HG02970 (cell line): Measurements from ENCODE around the gene USP30.
A peak's percentile ranks its signal among the peaks of the same experiment; 100 is the strongest.

Experiments used
- ATAC-seq: cut with Tn5 transposase; IDR thresholded peaks from one replicate; pipeline ENCODE4 v1.9.1; 2021; ENCODE audit warnings: mild to moderate bottlenecking, moderate library complexity, moderate number of reproducible peaks; ENCODE audit not compliant: unreplicated experiment, low FRiP score

Gene USP30

DNA sequence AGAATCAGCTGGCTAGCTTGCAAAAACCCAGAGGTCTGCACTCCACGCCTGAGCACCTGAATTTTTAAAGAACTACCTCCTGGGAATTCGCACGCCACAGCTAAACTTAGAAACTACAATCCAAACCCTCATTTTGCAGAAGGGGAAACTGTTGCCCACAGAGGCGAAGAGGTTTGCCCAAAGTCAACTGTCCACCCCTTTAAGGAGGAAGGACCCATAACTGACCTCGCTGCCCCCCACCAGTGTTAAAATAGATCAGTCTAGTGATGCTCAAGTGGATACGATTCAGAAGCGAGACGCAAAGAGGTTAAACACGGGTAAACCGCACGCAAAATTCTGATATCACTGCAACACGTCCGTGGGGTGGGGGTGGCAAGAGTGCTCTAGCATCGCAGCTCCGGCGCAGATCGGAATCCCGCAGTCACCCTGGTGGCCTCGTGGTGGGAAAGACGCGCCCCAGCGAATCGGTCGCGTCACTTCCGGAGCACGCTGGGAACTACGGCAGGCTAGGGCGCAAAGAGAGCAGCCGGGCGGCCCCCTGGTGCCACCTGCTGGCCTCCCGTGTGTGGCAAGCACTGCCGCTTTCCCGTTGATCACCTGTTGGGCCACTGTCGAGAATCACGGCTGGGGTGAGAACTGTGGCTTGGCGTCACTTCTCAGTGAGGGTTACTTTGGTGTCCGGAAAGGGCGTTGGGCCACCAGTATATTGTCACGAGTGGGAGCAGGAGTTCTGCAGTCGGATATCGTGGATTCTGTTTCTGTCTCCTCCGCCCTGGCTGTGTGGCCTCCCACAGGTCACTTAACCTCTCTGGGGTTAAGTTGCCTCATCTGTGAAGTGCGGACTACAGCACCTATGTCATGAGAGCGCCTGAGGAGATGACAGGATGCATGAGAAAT lies 40.9 kb downstream of the USP30 start, which contains the start of gene ALKBH2:
ALKBH2 (minus strand) TSS at position 451 of the 897 bp plus-strand sequence. CDS start 686 bp downstream, outside the sequence.
- ATAC-seq, result peak; percentile 61

DNA sequence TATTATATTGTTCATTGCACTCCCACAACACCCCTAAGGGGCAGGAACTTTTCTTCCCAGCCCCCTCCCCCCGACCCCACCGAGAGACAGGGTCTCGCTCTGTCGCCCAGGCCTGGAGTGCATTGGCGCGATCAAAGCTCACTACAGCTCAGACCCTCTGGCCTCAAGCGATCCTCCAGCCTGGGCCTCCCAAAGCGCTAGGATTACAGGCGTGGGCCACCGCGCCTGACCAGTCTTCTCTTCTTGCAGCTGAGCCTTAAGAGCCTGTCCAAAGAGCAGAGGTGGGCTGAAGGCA lies 44.7 kb downstream of the USP30 start:
- no peak for ATAC-seq

DNA sequence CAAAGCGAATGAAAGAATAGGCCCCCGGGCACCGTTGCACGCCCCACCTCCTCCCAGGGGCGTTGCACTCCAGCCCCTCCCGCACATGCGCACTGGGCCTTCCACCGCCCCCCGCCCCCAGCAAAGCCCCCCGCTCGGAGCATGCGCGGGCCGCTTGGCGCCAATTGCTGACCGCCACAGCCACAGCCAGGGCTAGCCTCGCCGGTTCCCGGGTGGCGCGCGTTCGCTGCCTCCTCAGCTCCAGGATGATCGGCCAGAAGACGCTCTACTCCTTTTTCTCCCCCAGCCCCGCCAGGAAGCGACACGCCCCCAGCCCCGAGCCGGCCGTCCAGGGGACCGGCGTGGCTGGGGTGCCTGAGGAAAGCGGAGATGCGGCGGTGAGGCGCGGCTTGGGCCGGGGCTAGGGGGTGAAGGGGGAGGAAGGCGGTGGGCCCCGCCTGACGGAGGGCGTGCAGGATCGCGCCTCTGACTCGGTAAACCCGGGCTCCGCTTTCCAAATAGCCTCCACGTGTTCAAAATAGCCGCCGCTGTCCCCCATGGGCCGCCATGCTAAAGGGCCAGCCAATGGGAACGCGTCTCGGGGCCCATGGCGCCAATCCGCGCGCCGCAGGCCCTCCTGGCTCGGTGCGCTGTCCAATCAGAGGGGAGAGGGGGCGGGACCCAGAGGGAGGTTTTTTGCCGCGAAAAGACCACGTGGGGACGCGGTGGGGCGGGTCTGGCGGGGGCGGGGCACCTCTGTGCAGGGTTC lies 45.2 kb downstream of the USP30 start, which contains the start of gene UNG:
UNG (plus strand) TSS at position 163 of the 748 bp plus-strand sequence; CDS start at position 246, 83 bp downstream.
- peak; percentile 88 for ATAC-seq

DNA sequence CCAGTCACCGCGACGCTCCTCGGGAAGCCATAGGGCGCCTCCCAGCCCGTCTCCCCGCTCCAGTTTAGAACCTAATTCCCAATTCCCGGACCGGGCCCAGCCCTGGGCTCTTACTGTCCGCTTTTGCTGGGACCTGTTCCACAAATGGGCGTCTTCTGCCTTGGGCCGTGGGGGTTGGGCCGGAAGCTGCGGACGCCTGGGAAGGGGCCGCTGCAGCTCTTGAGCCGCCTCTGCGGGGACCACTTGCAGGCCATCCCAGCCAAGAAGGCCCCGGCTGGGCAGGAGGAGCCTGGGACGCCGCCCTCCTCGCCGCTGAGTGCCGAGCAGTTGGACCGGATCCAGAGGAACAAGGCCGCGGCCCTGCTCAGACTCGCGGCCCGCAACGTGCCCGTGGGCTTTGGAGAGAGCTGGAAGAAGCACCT lies 45.8 kb downstream of the USP30 start:
- peak; percentile 16 for ATAC-seq

DNA sequence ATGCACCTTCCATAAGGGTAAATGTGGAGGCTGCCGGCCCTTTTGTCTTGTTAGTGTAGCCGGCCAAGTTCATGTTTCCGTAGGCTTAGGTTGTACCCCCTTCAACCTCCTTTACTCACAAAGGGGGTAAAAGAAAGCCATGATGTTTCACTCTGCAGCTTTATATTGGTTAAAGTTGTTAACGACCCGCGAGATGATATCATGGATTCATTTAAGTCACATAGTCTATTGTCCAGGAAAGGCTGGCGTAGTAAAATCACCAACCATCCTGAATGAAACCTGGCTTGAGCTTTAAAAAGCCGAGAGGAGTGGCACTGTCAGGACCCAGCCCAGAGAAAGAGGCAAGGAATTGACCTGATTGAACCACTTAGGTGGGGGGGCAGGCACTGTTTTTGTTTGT lies 46.3 kb downstream of the USP30 start:
- no peak for ATAC-seq

DNA sequence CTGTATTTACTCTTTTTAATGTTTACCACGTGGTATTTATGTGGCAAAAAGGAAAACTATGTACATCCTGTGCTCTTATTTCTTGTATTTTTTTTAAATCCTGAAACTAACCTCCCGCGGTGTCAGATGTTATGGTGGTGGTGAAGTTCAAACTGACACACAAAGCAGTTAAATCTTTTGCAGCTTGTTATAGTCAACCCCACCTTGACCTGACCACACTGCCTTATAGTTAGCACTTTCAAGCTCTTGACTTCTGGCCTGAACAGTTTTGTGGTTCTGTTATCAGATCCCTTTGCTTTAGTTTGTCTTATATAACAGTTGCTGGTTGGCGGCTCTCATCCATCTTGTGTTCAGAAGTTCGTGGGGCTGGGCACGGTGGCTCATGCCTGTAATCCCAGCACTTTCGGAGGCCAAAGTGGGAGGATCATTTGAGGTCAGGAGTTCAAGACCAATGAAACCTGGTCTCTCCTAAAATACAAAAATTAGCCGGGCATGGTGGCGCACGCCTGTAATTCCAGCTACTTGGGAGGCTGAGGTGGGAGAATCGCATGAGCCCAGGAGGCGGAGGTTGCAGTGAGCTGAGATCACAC lies 47.1 kb downstream of the USP30 start:
- no peak for ATAC-seq

DNA sequence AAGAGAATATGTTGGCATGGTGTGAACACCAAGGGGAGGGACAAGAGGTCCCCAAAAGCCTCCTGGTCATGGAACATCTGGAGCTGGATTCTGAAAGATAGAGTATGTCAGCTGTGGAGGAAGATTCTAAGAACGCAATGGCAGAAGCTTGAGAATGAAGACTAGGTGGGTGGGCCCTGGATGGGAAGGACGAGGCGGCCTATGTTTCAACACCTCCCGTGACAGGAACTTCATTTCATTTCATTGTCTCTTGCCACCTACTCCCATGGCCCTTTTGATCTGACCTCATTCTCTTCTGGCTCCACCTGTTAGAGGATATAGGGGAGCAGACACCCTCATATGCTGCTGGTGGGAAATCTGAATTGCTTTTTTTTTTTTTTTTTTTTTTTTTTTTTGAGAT lies 48.4 kb downstream of the USP30 start:
- no peak for ATAC-seq

DNA sequence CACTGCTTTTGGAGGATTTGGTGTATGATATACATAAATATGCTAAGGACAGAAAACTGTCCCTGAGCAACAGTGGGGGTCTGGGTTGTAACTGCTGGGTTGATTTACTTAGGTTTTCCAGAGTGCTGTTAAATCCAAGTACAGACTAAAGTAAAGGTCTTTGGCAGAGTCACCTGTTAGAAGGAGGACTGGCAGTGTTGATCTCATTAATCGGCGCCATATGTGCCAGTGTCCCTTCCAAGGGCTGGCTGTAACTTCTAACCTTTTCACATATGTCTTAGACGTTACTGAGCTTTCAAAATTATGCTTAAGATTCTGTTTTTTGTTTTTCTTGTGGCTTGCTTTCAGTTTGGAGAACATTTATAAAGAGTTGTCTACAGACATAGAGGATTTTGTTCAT lies 50.1 kb downstream of the USP30 start:
- ATAC-seq, result no peak

DNA sequence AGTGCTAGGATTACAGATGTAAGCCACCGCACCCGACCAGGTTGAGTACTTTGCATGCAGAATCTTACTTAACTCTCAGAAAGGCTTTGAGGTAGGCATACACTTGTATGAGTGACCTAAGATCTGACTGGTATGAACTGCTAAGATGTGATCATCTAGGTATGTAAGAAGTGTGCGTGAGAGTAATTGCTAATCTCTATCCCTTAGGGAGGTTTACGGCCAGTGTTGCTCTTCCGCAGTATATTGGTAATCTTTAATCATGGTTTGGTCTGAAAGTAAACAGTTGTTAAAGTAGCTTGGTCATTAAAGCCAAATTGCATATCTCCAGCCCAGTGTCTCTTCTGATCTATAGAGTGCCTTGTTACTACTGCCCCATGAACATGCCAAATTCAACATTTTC lies 52.8 kb downstream of the USP30 start:
- no peak for ATAC-seq

DNA sequence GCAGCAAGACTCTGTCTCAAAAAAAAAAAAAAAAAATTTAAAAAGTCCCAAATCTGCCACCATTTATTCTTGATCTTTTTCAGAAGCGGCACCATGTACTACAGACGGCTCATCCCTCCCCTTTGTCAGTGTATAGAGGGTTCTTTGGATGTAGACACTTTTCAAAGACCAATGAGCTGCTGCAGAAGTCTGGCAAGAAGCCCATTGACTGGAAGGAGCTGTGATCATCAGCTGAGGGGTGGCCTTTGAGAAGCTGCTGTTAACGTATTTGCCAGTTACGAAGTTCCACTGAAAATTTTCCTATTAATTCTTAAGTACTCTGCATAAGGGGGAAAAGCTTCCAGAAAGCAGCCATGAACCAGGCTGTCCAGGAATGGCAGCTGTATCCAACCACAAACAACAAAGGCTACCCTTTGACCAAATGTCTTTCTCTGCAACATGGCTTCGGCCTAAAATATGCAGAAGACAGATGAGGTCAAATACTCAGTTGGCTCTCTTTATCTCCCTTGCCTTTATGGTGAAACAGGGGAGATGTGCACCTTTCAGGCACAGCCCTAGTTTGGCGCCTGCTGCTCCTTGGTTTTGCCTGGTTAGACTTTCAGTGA lies 57.5 kb downstream of the USP30 start:
- no peak for ATAC-seq

DNA sequence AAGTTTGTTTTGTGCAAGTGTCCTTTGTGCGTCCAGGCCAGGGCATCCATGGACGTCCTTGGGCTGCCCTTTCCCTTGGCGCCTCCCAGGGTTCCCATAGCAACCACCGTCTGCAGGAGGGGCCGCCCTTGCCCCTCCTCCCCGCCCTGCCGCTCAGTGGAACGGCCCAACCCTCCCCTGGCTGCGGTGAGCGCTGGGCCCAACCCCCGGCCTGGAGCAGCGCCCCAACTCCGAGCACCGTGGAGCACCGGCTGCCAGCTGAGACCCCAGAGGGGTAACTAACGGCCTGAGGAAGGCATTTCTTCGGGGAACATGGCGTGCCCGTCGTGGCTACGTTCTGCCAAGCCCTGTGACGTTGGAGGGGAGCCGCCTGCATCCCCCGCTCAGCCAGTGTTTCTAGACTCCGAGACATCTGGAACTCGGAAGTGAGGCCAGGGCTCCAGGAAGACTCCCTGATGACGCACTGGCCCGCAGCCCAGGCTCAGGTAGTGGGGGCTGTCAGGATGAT lies 58.7 kb downstream of the USP30 start:
- ATAC-seq, result no peak

DNA sequence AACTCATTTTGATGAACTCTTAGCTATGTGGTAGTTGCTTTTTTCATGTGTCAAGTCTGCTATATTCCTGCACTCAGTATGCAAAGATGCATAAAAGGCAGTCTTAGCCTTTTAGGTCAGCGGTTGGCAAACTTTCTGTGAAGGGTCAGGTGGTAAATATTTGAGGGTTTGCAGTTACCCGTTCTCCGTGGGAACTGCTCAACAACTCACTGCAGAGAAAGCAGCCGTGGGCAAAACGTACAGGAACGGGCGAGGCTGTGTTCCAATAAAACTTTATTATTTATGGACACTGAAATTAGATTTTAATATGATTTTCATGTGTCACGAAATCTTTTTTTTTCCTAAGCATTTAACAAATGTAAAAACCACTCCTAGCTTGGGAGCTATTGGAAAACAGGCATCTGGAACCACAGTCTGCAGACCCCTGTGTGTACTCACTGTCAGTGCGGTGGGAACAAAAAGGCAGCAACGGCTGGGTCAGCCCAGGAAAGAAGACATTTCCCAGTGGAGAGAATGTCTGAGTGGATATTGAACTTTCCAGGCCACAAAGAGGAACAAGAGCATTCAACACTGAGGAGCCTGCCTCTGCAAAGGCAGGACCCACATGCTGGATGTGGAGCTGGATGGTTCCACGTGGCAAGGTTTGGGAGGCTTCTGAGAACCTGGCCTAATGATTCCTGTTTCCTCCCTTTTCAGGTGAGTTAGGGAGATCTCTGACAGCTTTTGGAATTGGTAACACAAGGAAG lies 60.5 kb downstream of the USP30 start:
- ATAC-seq, result no peak

DNA sequence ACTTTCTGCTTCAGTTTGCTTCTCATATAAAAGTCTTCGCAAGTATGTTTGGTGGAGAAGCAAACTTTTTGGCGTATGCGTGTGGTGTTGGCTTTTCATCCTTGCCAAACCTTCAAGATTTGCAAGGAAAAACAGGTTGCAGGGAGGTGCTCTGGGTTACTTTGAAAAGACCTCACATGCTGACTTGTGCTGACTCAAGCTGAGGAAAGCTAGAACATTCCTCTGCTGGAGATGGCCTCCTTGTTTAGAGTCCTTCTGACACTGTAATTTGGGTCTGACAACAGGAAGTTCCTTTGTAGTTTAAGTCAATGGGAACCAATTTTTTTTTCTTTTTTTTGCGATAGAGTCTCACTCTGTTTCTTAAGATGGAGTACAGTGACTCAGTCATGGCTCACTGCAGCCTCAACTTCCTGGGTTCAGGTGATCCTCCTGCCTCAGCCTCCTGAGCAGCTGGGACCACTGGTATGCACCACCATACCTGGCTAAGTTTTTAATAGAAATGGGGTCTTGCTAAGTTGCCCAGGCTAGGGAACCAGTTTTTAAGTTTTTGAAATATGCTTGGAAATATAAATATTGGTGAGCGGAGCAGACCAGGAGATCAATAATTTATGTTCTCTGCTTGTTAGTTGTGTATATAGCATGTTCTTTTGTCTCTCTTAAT lies 61.4 kb downstream of the USP30 start:
- no peak for ATAC-seq

DNA sequence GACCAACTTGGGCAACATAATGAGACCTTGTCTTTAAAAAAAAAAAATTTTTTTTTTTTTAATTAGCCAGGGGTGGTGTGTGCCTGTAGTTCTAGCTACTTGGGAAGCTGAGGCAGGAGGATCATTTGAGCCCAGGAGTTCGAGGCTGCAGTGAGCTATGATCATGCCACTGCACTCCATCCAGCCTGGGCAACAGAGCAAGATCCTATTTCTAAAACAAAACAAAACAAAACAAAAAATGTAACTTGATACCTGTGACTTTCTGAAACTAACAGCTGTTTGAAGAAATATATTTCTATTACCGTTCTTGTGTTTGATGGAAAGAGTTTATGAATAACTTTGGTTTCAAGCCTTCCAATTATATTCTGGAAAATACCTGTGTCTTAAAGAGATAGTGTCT lies 62.3 kb downstream of the USP30 start:
- ATAC-seq, result no peak

DNA sequence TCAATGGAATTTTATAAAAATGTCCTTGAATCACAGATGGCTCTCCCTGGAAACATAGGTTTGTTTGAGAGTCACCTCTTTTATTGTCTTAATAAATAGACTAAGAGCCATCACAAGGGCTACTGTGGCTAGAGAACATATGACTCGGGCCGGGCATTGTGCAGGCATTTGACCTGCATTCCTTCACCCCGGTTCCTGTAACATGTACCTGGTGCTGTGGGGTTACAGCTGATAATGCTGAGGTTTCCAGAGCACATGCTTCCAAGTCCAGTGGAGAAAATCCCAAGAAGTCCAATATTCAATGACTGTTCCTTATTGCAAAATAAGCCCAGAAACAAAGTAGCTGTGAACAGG lies 63.0 kb downstream of the USP30 start:
- ATAC-seq, result no peak

DNA sequence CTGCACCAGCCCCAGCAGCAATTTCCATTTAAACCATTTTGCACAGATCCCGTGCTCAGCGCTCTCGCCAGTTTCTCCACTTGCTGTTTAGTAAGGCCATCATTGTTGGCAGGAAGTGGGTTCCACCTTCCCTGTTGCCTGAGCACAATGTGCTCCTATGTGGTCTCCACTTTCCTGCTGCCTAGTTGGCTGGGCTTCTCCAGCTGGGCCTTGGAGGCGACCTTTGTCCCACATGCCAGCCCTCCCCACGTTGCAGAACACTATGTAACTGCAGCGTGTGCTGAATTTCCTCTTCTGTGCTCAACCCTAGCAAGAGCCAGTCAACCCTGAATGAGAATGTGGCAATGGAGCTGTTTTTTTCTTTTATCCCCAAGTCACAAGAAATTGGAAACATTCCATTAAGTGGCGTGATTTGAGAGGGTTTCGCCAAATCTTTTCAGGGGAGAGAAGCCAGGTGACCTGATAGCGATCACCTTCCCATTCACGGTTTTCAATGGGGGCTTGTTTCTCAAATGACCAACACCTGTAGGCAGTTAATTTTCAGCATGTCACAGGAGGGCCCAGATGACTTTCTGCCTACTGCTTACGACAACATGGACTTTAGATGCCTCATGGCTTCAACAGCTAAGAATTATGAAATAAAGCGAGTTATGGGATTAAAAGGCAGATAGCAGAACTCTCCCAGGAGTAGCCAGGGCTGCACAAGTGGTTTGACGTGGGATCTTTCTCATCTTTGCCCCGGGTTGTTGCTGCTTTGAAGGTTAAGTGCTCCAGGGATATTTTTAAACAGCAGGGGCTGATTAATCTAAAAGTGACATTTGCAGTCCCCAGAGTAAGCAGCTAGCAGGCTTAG lies 63.6 kb downstream of the USP30 start, which contains the start of gene ACACB:
ACACB (plus strand) TSS at position 830 of the 853 bp plus-strand sequence. CDS start 22,819 bp downstream, outside the sequence.
- ATAC-seq, result no peak

DNA sequence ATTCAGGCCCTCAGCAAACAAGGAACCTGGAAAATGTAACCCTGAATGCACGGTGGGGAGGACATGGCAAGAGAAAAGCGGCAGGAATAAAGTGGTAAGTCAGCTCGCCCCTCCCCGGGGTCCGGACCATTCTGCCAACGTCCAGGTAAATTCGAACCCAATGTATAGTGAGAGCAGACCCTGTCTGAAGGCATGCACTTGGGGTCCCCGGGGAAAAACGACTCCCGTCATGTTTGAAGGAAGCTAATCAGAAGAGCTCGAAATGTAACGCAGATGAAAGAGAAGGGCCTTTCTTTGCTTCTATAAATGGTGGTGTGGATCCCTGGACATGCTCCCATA lies 64.2 kb downstream of the USP30 start:
- no peak for ATAC-seq

DNA sequence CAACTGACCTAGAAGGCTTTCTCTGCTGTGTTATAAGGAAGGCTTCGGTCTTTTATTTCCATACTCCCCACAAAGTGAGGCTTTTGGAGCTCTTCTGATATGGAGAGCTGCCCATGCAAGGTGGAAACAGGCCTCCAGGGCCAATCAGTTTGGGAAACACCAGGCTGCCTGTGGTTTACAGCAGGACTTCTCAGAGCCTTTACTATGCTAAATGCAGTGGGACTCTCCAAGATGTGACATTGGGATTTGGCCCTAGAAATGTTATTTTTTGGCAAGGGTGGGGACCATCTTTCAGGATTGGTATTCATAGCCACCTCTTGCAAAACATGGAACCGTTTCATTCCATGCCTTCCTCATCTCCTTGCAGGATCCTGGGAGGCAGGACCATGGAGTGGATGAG lies 67.7 kb downstream of the USP30 start:
- no peak for ATAC-seq

DNA sequence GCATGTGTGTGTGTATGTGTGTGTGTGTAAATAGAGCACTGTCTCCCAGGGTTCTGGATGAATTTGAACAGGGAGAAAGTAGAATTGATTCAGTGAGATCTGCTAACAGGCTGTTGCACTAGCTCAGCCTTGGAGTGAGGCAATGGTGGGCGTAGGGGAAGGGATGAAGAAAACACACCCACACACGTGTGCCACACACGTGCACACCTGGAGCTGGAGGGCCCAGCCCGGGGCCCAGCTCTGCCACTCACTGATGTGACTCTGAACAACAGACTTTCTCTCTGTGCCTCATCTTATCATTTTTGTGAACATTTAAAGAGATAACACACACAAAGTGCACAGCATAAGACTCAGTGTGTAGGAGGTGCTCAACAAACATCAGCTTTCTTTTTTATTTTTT lies 68.2 kb downstream of the USP30 start:
- no peak for ATAC-seq
